Epithelial cell of esophagus (primary cell): Measurements from ENCODE around the gene C16orf96.

Experiments used
- DNase-seq: peaks from one replicate; pipeline ENCODE4 v3.0.0; 2010; ENCODE audit warnings: low read depth
- H3K4me3 ChIP-seq: 2 replicates; pipeline ENCODE4 v1.5.1; 2011; ENCODE audit warnings: mild to moderate bottlenecking, low read length, control low read depth
- CTCF ChIP-seq: IDR thresholded peaks from 2 replicates; pipeline ENCODE4 v1.5.1; 2011; ENCODE audit warnings: low read depth, mild to moderate bottlenecking, low read length, control low read depth, inconsistent platforms; ENCODE audit not compliant: insufficient read depth; ENCODE audit errors: missing control alignments

Gene C16orf96

GRCh38 chr16:4646773-4647643 is 90.9 kb downstream of the C16orf96 start:
- DNase-seq = no peak
- no peak for TF ChIP-seq CTCF
- no peak overlapping the region for H3K4me3 ChIP-seq

- H3K4me3 ChIP-seq = no peak overlapping the region
- DNase-seq = no peak
- no peak for TF ChIP-seq CTCF
These were observed 91.5 kb downstream of the C16orf96 start for GRCh38 chr16:4647644-4647980.

- DNase-seq = no peak
- no peak for TF ChIP-seq CTCF
- H3K4me3 ChIP-seq = no peak overlapping the region
These were observed 92.8 kb downstream of the C16orf96 start for GRCh38 chr16:4648917-4649316.

- no peak for DNase-seq
- no peak overlapping the region for H3K4me3 ChIP-seq
- TF ChIP-seq CTCF = no peak
These were observed 93.8 kb downstream of the C16orf96 start for GRCh38 chr16:4649744-4650442.
